WTC11 (cell line): Measurements from ENCODE around the gene ANKMY1.

ENCODE experiments used
- ATF3 ChIP-seq: sonication (generic); formaldehyde crosslinking; conservative IDR thresholded peaks from 2 replicates; pipeline ENCODE4 v1.8.1; 2022; ENCODE audit warnings: mild to moderate bottlenecking, missing genetic modification reagents
- CREB1 ChIP-seq: sonication (generic); formaldehyde crosslinking; IDR thresholded peaks from 2 replicates; pipeline ENCODE4 v1.8.0; 2023; ENCODE audit warnings: mild to moderate bottlenecking, missing genetic modification reagents
- CTCF ChIP-seq: fragments of 200-600 bp; IDR thresholded peaks from 2 replicates; pipeline ENCODE4 v1.8.0; 2022; ENCODE audit warnings: antibody characterized with exemption
- HMGXB4 ChIP-seq: sonication (generic); formaldehyde crosslinking; IDR thresholded peaks from 2 replicates; pipeline ENCODE4 v1.8.1; 2023; ENCODE audit warnings: mild to moderate bottlenecking, moderate library complexity, missing genetic modification reagents
- MAX ChIP-seq: sonication (generic); formaldehyde crosslinking; IDR thresholded peaks from 2 replicates; pipeline ENCODE4 v1.8.0; 2022; ENCODE audit warnings: mild to moderate bottlenecking, missing genetic modification reagents
- NR3C1 ChIP-seq: sonication (generic); formaldehyde crosslinking; conservative IDR thresholded peaks from 2 replicates; pipeline ENCODE4 v1.8.1; 2023; ENCODE audit warnings: low read depth, mild to moderate bottlenecking, missing genetic modification reagents
- OVOL2 ChIP-seq: fragments of 250-450 bp; sonication (Bioruptor Pico); IDR thresholded peaks from 2 replicates; pipeline ENCODE4 v1.9.0; 2021; ENCODE audit warnings: mild to moderate bottlenecking, borderline replicate concordance
- SMAD4 ChIP-seq: sonication (generic); formaldehyde crosslinking; IDR thresholded peaks from 2 replicates; pipeline ENCODE4 v1.8.0; 2022; ENCODE audit warnings: mild to moderate bottlenecking, missing genetic modification reagents
- SP1 ChIP-seq: sonication (generic); formaldehyde crosslinking; conservative IDR thresholded peaks from 2 replicates; pipeline ENCODE4 v1.8.1; 2022; ENCODE audit warnings: missing genetic modification reagents
- TCF7 ChIP-seq: sonication (generic); formaldehyde crosslinking; IDR thresholded peaks from 2 replicates; pipeline ENCODE4 v1.8.0; 2022; ENCODE audit warnings: mild to moderate bottlenecking, low read depth, missing genetic modification reagents, moderate library complexity
- TEAD4 ChIP-seq: sonication (generic); formaldehyde crosslinking; IDR thresholded peaks from 2 replicates; pipeline ENCODE4 v1.8.0; 2022; ENCODE audit warnings: mild to moderate bottlenecking, missing genetic modification reagents
- USF2 ChIP-seq: sonication (generic); formaldehyde crosslinking; IDR thresholded peaks from 2 replicates; pipeline ENCODE4 v1.8.1; 2023; ENCODE audit warnings: mild to moderate bottlenecking, missing genetic modification reagents, moderate library complexity
- ZBTB21 ChIP-seq: sonication (generic); formaldehyde crosslinking; IDR thresholded peaks from 2 replicates; pipeline ENCODE4 v1.8.1; 2023; ENCODE audit warnings: mild to moderate bottlenecking, missing genetic modification reagents, borderline replicate concordance

- TF ChIP-seq TCF7 (CRISPR knock-in tag) = no peak
- no peak for TF ChIP-seq TEAD4 (CRISPR knock-in tag)
- peak; percentile 66; the same call in 1 of the 2 replicates for TF ChIP-seq MAX (CRISPR knock-in tag)
- TF ChIP-seq CTCF = no peak
- no peak for TF ChIP-seq SMAD4 (CRISPR knock-in tag)
- peak; percentile 97 for TF ChIP-seq USF2 (CRISPR knock-in tag)
- TF ChIP-seq CREB1 = no peak
- peak; percentile 90 for TF ChIP-seq SP1 (CRISPR knock-in tag)
- 0 out of 2 replicates have a peak, but pooled peaks have one; percentile 20 for TF ChIP-seq NR3C1 (CRISPR knock-in tag)
- peak; percentile 27; the same call in 1 of the 2 replicates for TF ChIP-seq HMGXB4
- TF ChIP-seq ATF3 = no peak
- TF ChIP-seq OVOL2 (CRISPR knock-in tag) = no peak
- TF ChIP-seq ZBTB21 (CRISPR knock-in tag) = no peak
Observed at GRCh38 chr2:240586198-240586918, 28.6 kb upstream of the ANKMY1 start, which contains the start of gene CAPN10.
